Stimulated activated CD4-positive, alpha-beta T cell treated with anti-CD3 and anti-CD28 coated beads, Interleukin-12 subunit alpha, Interleukin-12 subunit beta, amount 100 ng/mL, for 4 hours (primary cell): ENCODE measurements around the gene MTUS2.

ENCODE experiments used
- DNase-seq: peaks from one replicate; pipeline ENCODE4 v3.0.0-alpha.2; 2020

The MTUS2 gene

GRCh38 chr13:29494520-29494919 lies 674.4 kb downstream of the MTUS2 start:
- DNase-seq = no peak

- DNase-seq = no peak
These were observed 676.1 kb downstream of the MTUS2 start for GRCh38 chr13:29496241-29496712.

- DNase-seq = no peak
These were observed 677.1 kb downstream of the MTUS2 start for GRCh38 chr13:29497137-29497654.

GRCh38 chr13:29498426-29499040 lies 678.4 kb downstream of the MTUS2 start:
- DNase-seq = no peak

GRCh38 chr13:29499506-29500165 lies 679.5 kb downstream of the MTUS2 start:
- DNase-seq = no peak

- DNase-seq = no peak
These were observed 680.2 kb downstream of the MTUS2 start for GRCh38 chr13:29500386-29500785.

GRCh38 chr13:29501674-29502073 lies 681.5 kb downstream of the MTUS2 start:
- no peak for DNase-seq

- DNase-seq = no peak
These were observed 682.4 kb downstream of the MTUS2 start for GRCh38 chr13:29502391-29503008.

- DNase-seq = no peak
These were observed 683.1 kb downstream of the MTUS2 start for GRCh38 chr13:29503041-29503837.

- no peak for DNase-seq
These were observed 684.6 kb downstream of the MTUS2 start for GRCh38 chr13:29504691-29505090.

GRCh38 chr13:29505511-29505910 lies 685.4 kb downstream of the MTUS2 start:
- no peak for DNase-seq

- no peak for DNase-seq
These were observed 685.8 kb downstream of the MTUS2 start for GRCh38 chr13:29505950-29506349.

- no peak for DNase-seq
These were observed 687.2 kb downstream of the MTUS2 start for GRCh38 chr13:29507356-29507755.

GRCh38 chr13:29508130-29508875 lies 688.2 kb downstream of the MTUS2 start:
- peak; percentile 72 for DNase-seq

GRCh38 chr13:29508876-29509252 lies 688.7 kb downstream of the MTUS2 start:
- DNase-seq = no peak

GRCh38 chr13:29509999-29510589 lies 690.0 kb downstream of the MTUS2 start:
- no peak for DNase-seq

- no peak for DNase-seq
These were observed 690.5 kb downstream of the MTUS2 start for GRCh38 chr13:29510651-29511084.

GRCh38 chr13:29511106-29511796 lies 691.1 kb downstream of the MTUS2 start:
- DNase-seq = no peak

GRCh38 chr13:29511980-29512379 lies 691.8 kb downstream of the MTUS2 start:
- DNase-seq = no peak

GRCh38 chr13:29513002-29513980 lies 693.2 kb downstream of the MTUS2 start:
- DNase-seq = no peak
